ENCODE results near the gene KCNQ2. TPM values are rescaled to one million over a fixed set of nuclear protein-coding genes. Genes with fewer than 3 reads are reported as not detected.

Gene KCNQ2
- total and polyA plus RNA-seq, 4 donors: not detected

DNA sequence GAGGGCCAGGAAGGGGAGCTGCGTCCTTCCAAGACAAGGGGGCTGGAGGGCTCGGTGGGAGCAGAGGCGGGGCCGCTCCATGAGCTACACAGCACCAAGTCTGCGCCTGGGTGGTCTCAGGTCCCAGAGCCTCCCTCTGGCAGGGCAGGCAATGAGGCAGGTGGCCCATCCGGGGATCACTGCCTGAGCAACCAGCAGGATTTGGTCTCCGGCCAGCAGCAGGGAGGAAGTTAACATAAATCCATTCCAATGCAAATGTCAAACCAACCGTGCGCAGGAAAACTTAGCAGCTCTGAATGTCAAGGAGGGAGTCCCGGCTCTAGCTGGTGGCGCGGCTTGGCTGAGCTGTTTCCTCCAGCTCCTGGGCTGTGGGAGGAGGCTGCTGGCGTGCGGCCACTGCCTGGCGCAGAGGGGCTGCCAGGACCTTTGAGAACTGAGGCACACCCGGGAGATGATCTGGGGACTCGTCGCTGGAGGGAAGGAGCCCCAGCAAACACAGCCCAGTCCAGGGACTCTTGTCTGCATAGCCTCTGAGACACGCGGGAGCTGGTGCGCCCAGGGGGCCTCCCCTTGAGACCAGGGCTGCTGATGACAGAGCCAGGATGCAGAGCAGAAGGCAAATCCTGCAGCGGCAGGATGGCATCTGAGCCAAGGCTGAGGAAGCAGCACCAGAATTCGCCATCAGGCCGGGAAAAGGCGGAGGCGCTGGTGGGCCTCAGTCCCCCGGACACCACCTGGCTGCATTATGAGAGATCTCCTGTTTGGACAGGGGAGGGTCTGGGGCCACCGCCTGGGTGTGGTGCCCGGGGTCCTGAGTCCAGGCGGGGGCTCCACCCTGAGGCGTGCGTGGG lies 78.2 kb downstream of the KCNQ2 start (continued):
- TF ChIP-seq, protein P1, sequence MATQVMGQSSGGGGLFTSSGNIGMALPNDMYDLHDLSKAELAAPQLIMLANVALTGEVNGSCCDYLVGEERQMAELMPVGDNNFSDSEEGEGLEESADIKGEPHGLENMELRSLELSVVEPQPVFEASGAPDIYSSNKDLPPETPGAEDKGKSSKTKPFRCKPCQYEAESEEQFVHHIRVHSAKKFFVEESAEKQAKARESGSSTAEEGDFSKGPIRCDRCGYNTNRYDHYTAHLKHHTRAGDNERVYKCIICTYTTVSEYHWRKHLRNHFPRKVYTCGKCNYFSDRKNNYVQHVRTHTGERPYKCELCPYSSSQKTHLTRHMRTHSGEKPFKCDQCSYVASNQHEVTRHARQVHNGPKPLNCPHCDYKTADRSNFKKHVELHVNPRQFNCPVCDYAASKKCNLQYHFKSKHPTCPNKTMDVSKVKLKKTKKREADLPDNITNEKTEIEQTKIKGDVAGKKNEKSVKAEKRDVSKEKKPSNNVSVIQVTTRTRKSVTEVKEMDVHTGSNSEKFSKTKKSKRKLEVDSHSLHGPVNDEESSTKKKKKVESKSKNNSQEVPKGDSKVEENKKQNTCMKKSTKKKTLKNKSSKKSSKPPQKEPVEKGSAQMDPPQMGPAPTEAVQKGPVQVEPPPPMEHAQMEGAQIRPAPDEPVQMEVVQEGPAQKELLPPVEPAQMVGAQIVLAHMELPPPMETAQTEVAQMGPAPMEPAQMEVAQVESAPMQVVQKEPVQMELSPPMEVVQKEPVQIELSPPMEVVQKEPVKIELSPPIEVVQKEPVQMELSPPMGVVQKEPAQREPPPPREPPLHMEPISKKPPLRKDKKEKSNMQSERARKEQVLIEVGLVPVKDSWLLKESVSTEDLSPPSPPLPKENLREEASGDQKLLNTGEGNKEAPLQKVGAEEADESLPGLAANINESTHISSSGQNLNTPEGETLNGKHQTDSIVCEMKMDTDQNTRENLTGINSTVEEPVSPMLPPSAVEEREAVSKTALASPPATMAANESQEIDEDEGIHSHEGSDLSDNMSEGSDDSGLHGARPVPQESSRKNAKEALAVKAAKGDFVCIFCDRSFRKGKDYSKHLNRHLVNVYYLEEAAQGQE (IDR thresholded peaks at IDR 0.05): no peak
- no peak for TF ChIP-seq SP1 (IDR thresholded peaks at IDR 0.05)

DNA sequence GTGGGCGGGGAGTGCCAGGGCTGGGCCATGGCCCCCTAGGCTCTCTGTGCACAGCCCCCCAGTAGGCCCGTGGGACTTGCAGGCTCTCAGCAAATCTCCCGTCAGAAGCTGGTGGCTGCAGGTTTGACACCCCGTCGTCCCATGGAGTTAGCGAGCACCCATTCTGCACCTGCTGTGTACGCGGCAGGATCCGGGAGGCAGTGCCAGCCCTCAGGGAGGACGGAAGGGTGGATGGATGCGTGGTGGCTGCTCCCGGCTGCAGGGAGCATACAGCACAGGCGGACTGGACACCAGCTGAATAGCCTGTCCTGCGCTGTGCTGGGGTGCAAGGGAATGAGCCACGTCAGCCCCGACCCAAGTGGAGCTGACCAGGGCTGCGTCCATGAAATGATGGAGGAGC lies 78.9 kb downstream of the KCNQ2 start:
- H3K27ac ChIP-seq (ENCODE audit: low read depth in 1 of 2, low read length in 2 of 2): no peak overlapping the region
- no peaks in the 10 kb centered on the region for H3K4me1 ChIP-seq (ENCODE audit: control insufficient read depth in 4 of 4, insufficient read depth in 4 of 4, low read length in 3 of 4)
- H3K9ac ChIP-seq (ENCODE audit: low read depth in 1 of 2, low read length in 2 of 2): no peak overlapping the region
- peaks cover 0 to 5% (median 3%) of the 10 kb centered on the region in 4 donors for H3K9me3 ChIP-seq (ENCODE audit: control insufficient read depth in 4 of 4, low read length in 3 of 4)
- no peak for TF ChIP-seq TAF1 (conservative IDR thresholded peaks at IDR 0.05)
- no peak for TF ChIP-seq HNF4G (IDR thresholded peaks at IDR 0.05)
- TF ChIP-seq, protein P2, sequence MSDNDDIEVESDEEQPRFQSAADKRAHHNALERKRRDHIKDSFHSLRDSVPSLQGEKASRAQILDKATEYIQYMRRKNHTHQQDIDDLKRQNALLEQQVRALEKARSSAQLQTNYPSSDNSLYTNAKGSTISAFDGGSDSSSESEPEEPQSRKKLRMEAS (IDR thresholded peaks at IDR 0.05): no peak
- no peak for TF ChIP-seq FOXA1 (IDR thresholded peaks at IDR 0.05)
- TF ChIP-seq RXRA (IDR thresholded peaks at IDR 0.05): no peak
- TF ChIP-seq HNF4A (conservative IDR thresholded peaks at IDR 0.05): no peak
- no peak for TF ChIP-seq SP1 (IDR thresholded peaks at IDR 0.05)
- TF ChIP-seq, protein P3, sequence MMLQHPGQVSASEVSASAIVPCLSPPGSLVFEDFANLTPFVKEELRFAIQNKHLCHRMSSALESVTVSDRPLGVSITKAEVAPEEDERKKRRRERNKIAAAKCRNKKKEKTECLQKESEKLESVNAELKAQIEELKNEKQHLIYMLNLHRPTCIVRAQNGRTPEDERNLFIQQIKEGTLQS (IDR thresholded peaks at IDR 0.05): no peak
- TF ChIP-seq FOXA2 (IDR thresholded peaks at IDR 0.05): no peak
- TF ChIP-seq NR2F2 (IDR thresholded peaks at IDR 0.05): no peak
- TF ChIP-seq YY1 (IDR thresholded peaks at IDR 0.05): no peak
- H3K36me3 ChIP-seq (ENCODE audit: control insufficient read depth in 4 of 4, insufficient read depth in 3 of 4, low read depth in 1 of 4, low read length in 3 of 4): no peaks in the 10 kb centered on the region
- no peak for DNase-seq (ENCODE audit: low spot score)
- 85% methylated on average over 17 of the region's 17 CpGs for WGBS
- peaks cover 0 to 2% (median 0%) of the 10 kb centered on the region in 4 donors for H3K27me3 ChIP-seq (ENCODE audit: control insufficient read depth in 4 of 4, insufficient read depth in 4 of 4, low read length in 3 of 4)
- no peak overlapping the region for H3K4me3 ChIP-seq (ENCODE audit: low read depth in 1 of 3, low read length in 3 of 3)

DNA sequence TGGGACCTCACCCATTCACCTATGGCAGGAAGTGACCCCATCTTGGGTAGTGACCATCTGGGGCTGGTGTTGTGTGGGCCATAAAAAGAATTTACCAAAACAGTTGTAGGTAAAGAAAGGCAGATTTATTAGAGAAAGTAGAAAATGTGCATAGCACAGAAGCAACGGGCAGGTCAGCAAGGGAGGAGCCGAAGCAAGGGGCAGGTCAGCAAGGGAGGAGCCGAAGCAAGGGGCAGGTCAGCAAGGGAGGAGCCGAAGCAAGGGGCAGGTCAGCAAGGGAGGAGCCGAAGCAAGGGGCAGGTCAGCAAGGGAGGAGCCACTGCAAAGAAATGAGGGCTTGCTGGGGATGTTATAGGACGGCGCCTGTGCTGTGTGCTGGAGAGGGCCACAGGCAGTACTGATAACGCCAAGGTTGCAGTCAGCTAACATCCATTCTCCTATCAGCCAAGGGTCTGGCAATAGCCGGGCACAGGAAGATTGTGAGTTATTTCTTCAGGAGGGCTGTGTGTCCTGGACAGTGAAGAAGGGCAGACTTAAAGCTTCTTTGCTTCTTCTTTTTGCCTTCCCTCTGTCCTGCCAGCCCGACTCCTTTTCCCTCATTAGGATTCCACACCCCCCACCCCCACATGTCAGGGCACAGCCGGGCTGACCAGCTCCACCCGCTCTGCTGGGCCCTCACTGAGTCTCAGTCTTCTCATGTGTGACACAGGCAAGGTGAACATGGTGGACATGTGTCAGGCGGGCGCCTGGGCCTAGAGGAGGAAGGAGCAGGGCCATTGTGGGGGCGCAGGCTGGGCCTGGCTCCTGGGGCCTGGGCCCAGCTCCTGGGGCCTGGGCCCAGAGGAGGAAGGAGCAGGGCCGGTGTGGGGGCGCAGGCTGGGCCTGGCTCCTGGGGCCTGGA lies 79.7 kb downstream of the KCNQ2 start:
- no peak overlapping the region for H3K4me3 ChIP-seq (ENCODE audit: low read depth in 1 of 3, low read length in 3 of 3)
- H3K27ac ChIP-seq (ENCODE audit: low read depth in 1 of 2, low read length in 2 of 2): no peak overlapping the region
- 88% methylated on average over 17 of the region's 17 CpGs for WGBS
- peaks cover 0 to 2% (median 0%) of the 10 kb centered on the region in 4 donors for H3K27me3 ChIP-seq (ENCODE audit: control insufficient read depth in 4 of 4, insufficient read depth in 4 of 4, low read length in 3 of 4)
- DNase-seq (ENCODE audit: low spot score): no peak
- H3K9ac ChIP-seq (ENCODE audit: low read depth in 1 of 2, low read length in 2 of 2): no peak overlapping the region
- H3K9me3 ChIP-seq (ENCODE audit: control insufficient read depth in 4 of 4, low read length in 3 of 4): peaks cover 0 to 5% (median 3%) of the 10 kb centered on the region in 4 donors
- no peaks in the 10 kb centered on the region for H3K4me1 ChIP-seq (ENCODE audit: control insufficient read depth in 4 of 4, insufficient read depth in 4 of 4, low read length in 3 of 4)
- H3K36me3 ChIP-seq (ENCODE audit: control insufficient read depth in 4 of 4, insufficient read depth in 3 of 4, low read depth in 1 of 4, low read length in 3 of 4): no peaks in the 10 kb centered on the region
- TF ChIP-seq GABPA (IDR thresholded peaks at IDR 0.05 in 1 of 2, conservative IDR thresholded peaks at IDR 0.05 in 1 of 2): no peak
- TF ChIP-seq HNF4A (conservative IDR thresholded peaks at IDR 0.05): no peak
- TF ChIP-seq SP1 (IDR thresholded peaks at IDR 0.05): no peak
- TF ChIP-seq, protein P4, sequence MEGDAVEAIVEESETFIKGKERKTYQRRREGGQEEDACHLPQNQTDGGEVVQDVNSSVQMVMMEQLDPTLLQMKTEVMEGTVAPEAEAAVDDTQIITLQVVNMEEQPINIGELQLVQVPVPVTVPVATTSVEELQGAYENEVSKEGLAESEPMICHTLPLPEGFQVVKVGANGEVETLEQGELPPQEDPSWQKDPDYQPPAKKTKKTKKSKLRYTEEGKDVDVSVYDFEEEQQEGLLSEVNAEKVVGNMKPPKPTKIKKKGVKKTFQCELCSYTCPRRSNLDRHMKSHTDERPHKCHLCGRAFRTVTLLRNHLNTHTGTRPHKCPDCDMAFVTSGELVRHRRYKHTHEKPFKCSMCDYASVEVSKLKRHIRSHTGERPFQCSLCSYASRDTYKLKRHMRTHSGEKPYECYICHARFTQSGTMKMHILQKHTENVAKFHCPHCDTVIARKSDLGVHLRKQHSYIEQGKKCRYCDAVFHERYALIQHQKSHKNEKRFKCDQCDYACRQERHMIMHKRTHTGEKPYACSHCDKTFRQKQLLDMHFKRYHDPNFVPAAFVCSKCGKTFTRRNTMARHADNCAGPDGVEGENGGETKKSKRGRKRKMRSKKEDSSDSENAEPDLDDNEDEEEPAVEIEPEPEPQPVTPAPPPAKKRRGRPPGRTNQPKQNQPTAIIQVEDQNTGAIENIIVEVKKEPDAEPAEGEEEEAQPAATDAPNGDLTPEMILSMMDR (IDR thresholded peaks at IDR 0.05; ENCODE audit: low read depth, low read length, missing input control): no peak
- no peak for TF ChIP-seq RAD21 (IDR thresholded peaks at IDR 0.05)
- TF ChIP-seq JUND (IDR thresholded peaks at IDR 0.05): no peak
- TF ChIP-seq YY1 (IDR thresholded peaks at IDR 0.05): no peak
- no peak for TF ChIP-seq HNF4G (IDR thresholded peaks at IDR 0.05)
- TF ChIP-seq NR2F2 (IDR thresholded peaks at IDR 0.05): no peak
- no peak for TF ChIP-seq FOXA1 (IDR thresholded peaks at IDR 0.05)
- TF ChIP-seq, protein P5, sequence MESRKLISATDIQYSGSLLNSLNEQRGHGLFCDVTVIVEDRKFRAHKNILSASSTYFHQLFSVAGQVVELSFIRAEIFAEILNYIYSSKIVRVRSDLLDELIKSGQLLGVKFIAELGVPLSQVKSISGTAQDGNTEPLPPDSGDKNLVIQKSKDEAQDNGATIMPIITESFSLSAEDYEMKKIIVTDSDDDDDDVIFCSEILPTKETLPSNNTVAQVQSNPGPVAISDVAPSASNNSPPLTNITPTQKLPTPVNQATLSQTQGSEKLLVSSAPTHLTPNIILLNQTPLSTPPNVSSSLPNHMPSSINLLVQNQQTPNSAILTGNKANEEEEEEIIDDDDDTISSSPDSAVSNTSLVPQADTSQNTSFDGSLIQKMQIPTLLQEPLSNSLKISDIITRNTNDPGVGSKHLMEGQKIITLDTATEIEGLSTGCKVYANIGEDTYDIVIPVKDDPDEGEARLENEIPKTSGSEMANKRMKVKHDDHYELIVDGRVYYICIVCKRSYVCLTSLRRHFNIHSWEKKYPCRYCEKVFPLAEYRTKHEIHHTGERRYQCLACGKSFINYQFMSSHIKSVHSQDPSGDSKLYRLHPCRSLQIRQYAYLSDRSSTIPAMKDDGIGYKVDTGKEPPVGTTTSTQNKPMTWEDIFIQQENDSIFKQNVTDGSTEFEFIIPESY (IDR thresholded peaks at IDR 0.05): no peak
